Right atrium auricular region (tissue), 2 donors: ENCODE results near the gene COL19A1. TPM values are rescaled to one million over a fixed set of nuclear protein-coding genes. Genes with fewer than 3 reads are reported as not detected.
"Not testable (repeated sequence)": the region's sequence is repeated elsewhere in the genome, so short reads cannot be mapped to it uniquely, and the experiment has no call there.

Experiments
- DNase-seq: peaks from one replicate; pipeline ENCODE4 v3.0.0-alpha.2; 2019; ENCODE audit warnings: low spot score
- H3K27ac ChIP-seq, 2 donors: fragments of 200-600 bp; sonication (generic); 1 replicate in 1 of 2; 2 replicates in 1 of 2; pipeline ENCODE4 v1.5.1; 2016 to 2019
- H3K27me3 ChIP-seq, 2 donors: fragments of 200-600 bp; sonication (generic); one replicate each; pipeline versions ENCODE4 v1.5.1 to v1.6.0; 2017 to 2019
- H3K36me3 ChIP-seq: fragments of 200-600 bp; sonication (generic); one replicate; pipeline ENCODE4 v1.5.1; 2016
- H3K4me1 ChIP-seq, 2 donors: fragments of 200-600 bp; sonication (generic); one replicate each; pipeline versions ENCODE4 v1.5.1 to v1.6.0; 2017 to 2019
- H3K4me3 ChIP-seq, 2 donors: fragments of 200-600 bp; sonication (generic); 1 replicate in 1 of 2; 2 replicates in 1 of 2; pipeline ENCODE4 v1.5.1; 2017 to 2019; ENCODE audit warnings: mild to moderate bottlenecking in 1 of 2, moderate library complexity in 1 of 2
- H3K9me3 ChIP-seq, 2 donors: fragments of 200-600 bp; sonication (generic); one replicate each; pipeline ENCODE4 v1.5.1; 2019
- CTCF ChIP-seq, 2 donors: fragments of 200-600 bp; sonication (generic); IDR thresholded peaks; one replicate each; pipeline ENCODE4 v1.5.1; 2019; ENCODE audit warnings: antibody characterized with exemption in 2 of 2
- total RNA-seq, 2 donors: library from RNA; depleted of rRNA; stranded (reverse); fragments of >200 nt; gene quantifications; one replicate each; pipeline ENCODE4 v1.1.0, GENCODE V29; 2016

COL19A1 gene
- total RNA-seq, 2 donors from 2014 or later = 2.7 to 3.9 TPM

- no peak for DNase-seq
- H3K27ac ChIP-seq = no peak overlapping the region
- no peaks in the 10 kb centered on the region for H3K27me3 ChIP-seq
- H3K9me3 ChIP-seq = no peaks in the 10 kb centered on the region
- no peaks in the 10 kb centered on the region for H3K36me3 ChIP-seq
- no peak overlapping the region for H3K4me3 ChIP-seq
- TF ChIP-seq CTCF (IDR thresholded peaks at IDR 0.05) = no peak
- H3K4me1 ChIP-seq = no peaks in the 10 kb centered on the region
Measured at GRCh38 chr6:69985180-69985579, 118.8 kb downstream of the COL19A1 start.

GRCh38 chr6:69987550-69987949, 121.2 kb downstream of the COL19A1 start:
- Histone ChIP-seq H3K36me3 (no peaks in the 10 kb centered on the region), H3K27ac (no peak overlapping the region), H3K4me3 (no peak overlapping the region), H3K9me3 (no peaks in the 10 kb centered on the region), H3K4me1 (no peaks in the 10 kb centered on the region), H3K27me3 (no peaks in the 10 kb centered on the region)
- no peak for TF ChIP-seq CTCF (IDR thresholded peaks at IDR 0.05)
- no peak for DNase-seq

- TF ChIP-seq CTCF (IDR thresholded peaks at IDR 0.05) = no peak
- no peaks in the 10 kb centered on the region for H3K4me1 ChIP-seq
- no peak for DNase-seq
- no peaks in the 10 kb centered on the region for H3K36me3 ChIP-seq
- no peak overlapping the region for H3K27ac ChIP-seq
- no peak overlapping the region for H3K4me3 ChIP-seq
- H3K27me3 ChIP-seq = no peaks in the 10 kb centered on the region
- no peaks in the 10 kb centered on the region for H3K9me3 ChIP-seq
Measured at GRCh38 chr6:69988458-69989126, 122.2 kb downstream of the COL19A1 start.

- no peak for TF ChIP-seq CTCF (IDR thresholded peaks at IDR 0.05)
- Histone ChIP-seq H3K36me3 (no peaks in the 10 kb centered on the region), H3K4me3 (no peak overlapping the region), H3K9me3 (no peaks in the 10 kb centered on the region), H3K27ac (no peak overlapping the region), H3K4me1 (no peaks in the 10 kb centered on the region), H3K27me3 (no peaks in the 10 kb centered on the region)
- no peak for DNase-seq
Measured at GRCh38 chr6:69994251-69994650, 127.9 kb downstream of the COL19A1 start.

GRCh38 chr6:70008189-70008588, 141.8 kb downstream of the COL19A1 start:
- TF ChIP-seq CTCF (IDR thresholded peaks at IDR 0.05) = no peak
- H3K27me3 ChIP-seq = no peaks in the 10 kb centered on the region
- DNase-seq = no peak
- no peak overlapping the region for H3K4me3 ChIP-seq
- peaks cover 0 to 15% of the 10 kb centered on the region in 2 donors for H3K9me3 ChIP-seq
- H3K4me1 ChIP-seq = no peaks in the 10 kb centered on the region
- no peak overlapping the region for H3K27ac ChIP-seq
- H3K36me3 ChIP-seq = no peaks in the 10 kb centered on the region

- not testable (repeated sequence) for H3K27me3 ChIP-seq, DNase-seq, H3K27ac ChIP-seq, H3K36me3 ChIP-seq, H3K4me1 ChIP-seq, H3K4me3 ChIP-seq
- peaks cover 0 to 15% of the 10 kb centered on the region in 2 donors for H3K9me3 ChIP-seq
Measured at GRCh38 chr6:70010339-70010738, 144.0 kb downstream of the COL19A1 start.

GRCh38 chr6:70023201-70023600, 156.8 kb downstream of the COL19A1 start:
- H3K4me3 ChIP-seq, H3K9me3 ChIP-seq, DNase-seq, H3K4me1 ChIP-seq, H3K36me3 ChIP-seq, H3K27ac ChIP-seq, H3K27me3 ChIP-seq: not testable (repeated sequence)
